Esophagus muscularis mucosa (tissue), 4 donors: Measurements from ENCODE around the gene NCAM1. TPM values are rescaled to one million over a fixed set of nuclear protein-coding genes. Genes with fewer than 3 reads are reported as not detected.

Experiments used
- DNase-seq: peaks from one replicate; pipeline ENCODE4 v3.0.0-alpha.2; 2017; ENCODE audit errors: extremely low spot score
- H3K27ac ChIP-seq, 4 donors: fragments of 200-600 bp; sonication (generic); replicated peaks in 1 of 4; 1 replicate in 3 of 4; 2 replicates in 1 of 4; pipeline ENCODE4 v1.5.1; 2016 to 2019; ENCODE audit warnings: mild to moderate bottlenecking in 1 of 4
- H3K27me3 ChIP-seq, 4 donors: fragments of 200-600 bp; sonication (generic); one replicate each; pipeline versions ENCODE4 v1.5.1 to v1.6.0; 2016 to 2019
- H3K36me3 ChIP-seq, 4 donors: fragments of 200-600 bp; sonication (generic); one replicate each; pipeline ENCODE4 v1.5.1; 2016 to 2019
- H3K4me1 ChIP-seq, 4 donors: fragments of 200-600 bp; sonication (generic); one replicate each; pipeline ENCODE4 v1.5.1; 2016 to 2019
- H3K4me3 ChIP-seq, 4 donors: fragments of 200-600 bp; sonication (generic); 1 replicate in 2 of 4; 2 replicates in 2 of 4; pipeline ENCODE4 v1.5.1; 2016 to 2019; ENCODE audit warnings: mild to moderate bottlenecking in 4 of 4, moderate library complexity in 1 of 4
- H3K9me3 ChIP-seq, 4 donors: fragments of 200-600 bp; sonication (generic); 1 replicate in 3 of 4; 2 replicates in 1 of 4; pipeline ENCODE4 v1.5.1; 2016 to 2019
- CTCF ChIP-seq, 3 experiments: fragments of 200-600 bp in 2 of 3; fragments of 450-650 bp in 1 of 3; sonication (generic) in 2 of 3; IDR thresholded peaks; one replicate each; pipeline ENCODE4 v1.5.1; 2017 to 2019; ENCODE audit warnings: antibody characterized with exemption in 3 of 3, mild to moderate bottlenecking in 2 of 3, moderate library complexity in 1 of 3
- EP300 ChIP-seq: sonication (generic); formaldehyde crosslinking; IDR thresholded peaks from one replicate; pipeline ENCODE4 v1.6.1; 2017; ENCODE audit warnings: antibody characterized with exemption
- POLR2A ChIP-seq: fragments of 450-650 bp; IDR thresholded peaks from one replicate; pipeline ENCODE4 v1.6.1; 2017; ENCODE audit warnings: antibody characterized with exemption, moderate library complexity, mild to moderate bottlenecking, low read depth
- POLR2AphosphoS5 ChIP-seq, 2 donors: sonication (generic); formaldehyde crosslinking; IDR thresholded peaks; one replicate each; pipeline ENCODE4 v1.6.1; 2017; ENCODE audit warnings: antibody characterized with exemption in 2 of 2
- WGBS: methylation state at CpG from one replicate; pipeline ENCODE4 v1.1.5; 2018; 5-methylcytosine and 5-hydroxymethylcytosine counted together
- intact Hi-C: fragments of 100-400 bp; cut with DNase I; formaldehyde crosslinking; loops from one replicate; pipeline ENCODE4 v1.15.1; 2023
- total RNA-seq, 4 donors: library from RNA; depleted of rRNA; stranded (reverse); fragments of >200 nt; gene quantifications; one replicate each; pipeline versions ENCODE4 v1.1.0 to v1.2.1, GENCODE V29; 2016

Gene NCAM1
- total RNA-seq, 4 donors from 2014 or later: 83.5 to 161 (median 95.2) TPM

- H3K4me1 ChIP-seq: peaks cover 0 to 34% (median 16%) of the 10 kb centered on the region in 4 donors
- H3K36me3 ChIP-seq: no peaks in the 10 kb centered on the region
- TF ChIP-seq POLR2A (no peak), POLR2AphosphoS5 (IDR thresholded peaks at IDR 0.05) (peak in 1 of 2 donors; percentile 51), CTCF (IDR thresholded peaks at IDR 0.05) (no peak)
- intact Hi-C loops: no loop called here
- 55% methylated on average over 7 of the region's 7 CpGs for WGBS
- H3K9me3 ChIP-seq: no peaks in the 10 kb centered on the region
- no peaks in the 10 kb centered on the region for H3K27me3 ChIP-seq
- H3K27ac ChIP-seq: peak overlapping the region in 3 of 4 donors; percentile 65 to 74 (median 67)
- H3K4me3 ChIP-seq: no peak overlapping the region
- no peak for DNase-seq
Measured at GRCh38 chr11:112942966-112943643, 18.1 kb upstream of the NCAM1 start.

- no peaks in the 10 kb centered on the region for H3K27me3 ChIP-seq
- TF ChIP-seq EP300: no peak
- TF ChIP-seq CTCF (IDR thresholded peaks at IDR 0.05): no peak
- H3K4me1 ChIP-seq: peaks cover 3 to 37% (median 26%) of the 10 kb centered on the region in 4 donors
- H3K4me3 ChIP-seq: no peak overlapping the region
- 87% methylated on average over 3 of the region's 3 CpGs for WGBS
- no peaks in the 10 kb centered on the region for H3K36me3 ChIP-seq
- no peak overlapping the region for H3K27ac ChIP-seq
- H3K9me3 ChIP-seq: no peaks in the 10 kb centered on the region
- no peak for DNase-seq
- intact Hi-C loops: no loop called here
Measured at GRCh38 chr11:112946866-112947265, 14.4 kb upstream of the NCAM1 start.

GRCh38 chr11:112949781-112950575, 11.2 kb upstream of the NCAM1 start:
- no peaks in the 10 kb centered on the region for H3K36me3 ChIP-seq
- H3K9me3 ChIP-seq: no peaks in the 10 kb centered on the region
- intact Hi-C loops: no loop called here
- H3K27me3 ChIP-seq: no peaks in the 10 kb centered on the region
- H3K4me3 ChIP-seq: no peak overlapping the region
- no peak for TF ChIP-seq CTCF (IDR thresholded peaks at IDR 0.05)
- TF ChIP-seq POLR2AphosphoS5 (IDR thresholded peaks at IDR 0.05): peak; percentile 29 to 51
- TF ChIP-seq POLR2A: no peak
- no peak for DNase-seq
- peaks cover 3 to 14% (median 10%) of the 10 kb centered on the region in 4 donors for H3K4me1 ChIP-seq
- peak overlapping the region in 2 of 4 donors; percentile 40 to 47 for H3K27ac ChIP-seq
- whole genome bisulfite sequencing: 58% methylated on average over 6 of the region's 6 CpGs

- Histone ChIP-seq H3K27ac (no peak overlapping the region), H3K4me1 (peaks cover 6 to 30% (median 27%) of the 10 kb centered on the region in 4 donors), H3K36me3 (no peaks in the 10 kb centered on the region), H3K27me3 (peaks cover 0 to 20% (median 3%) of the 10 kb centered on the region in 4 donors), H3K9me3 (no peaks in the 10 kb centered on the region), H3K4me3 (no peak overlapping the region)
- intact Hi-C loops: no loop called here
- no peak for DNase-seq
- no peak for TF ChIP-seq EP300
- TF ChIP-seq POLR2A: no peak
- TF ChIP-seq CTCF (IDR thresholded peaks at IDR 0.05): no peak
- TF ChIP-seq POLR2AphosphoS5 (IDR thresholded peaks at IDR 0.05): no peak
- 57% methylated on average over 4 of the region's 4 CpGs for WGBS
Measured at GRCh38 chr11:112958670-112959069, 2.5 kb upstream of the NCAM1 start.
